GM18498 (cell line): ENCODE measurements around the gene UNC13A.
"Not testable (repeated sequence)": the region's sequence is repeated elsewhere in the genome, so short reads cannot be mapped to it uniquely, and the experiment has no call there.

Experiments used
- ATAC-seq: cut with Tn5 transposase; IDR thresholded peaks from one replicate; pipeline ENCODE4 v1.9.1; 2021; ENCODE audit warnings: mild to moderate bottlenecking, moderate library complexity; ENCODE audit not compliant: unreplicated experiment

The UNC13A gene

DNA sequence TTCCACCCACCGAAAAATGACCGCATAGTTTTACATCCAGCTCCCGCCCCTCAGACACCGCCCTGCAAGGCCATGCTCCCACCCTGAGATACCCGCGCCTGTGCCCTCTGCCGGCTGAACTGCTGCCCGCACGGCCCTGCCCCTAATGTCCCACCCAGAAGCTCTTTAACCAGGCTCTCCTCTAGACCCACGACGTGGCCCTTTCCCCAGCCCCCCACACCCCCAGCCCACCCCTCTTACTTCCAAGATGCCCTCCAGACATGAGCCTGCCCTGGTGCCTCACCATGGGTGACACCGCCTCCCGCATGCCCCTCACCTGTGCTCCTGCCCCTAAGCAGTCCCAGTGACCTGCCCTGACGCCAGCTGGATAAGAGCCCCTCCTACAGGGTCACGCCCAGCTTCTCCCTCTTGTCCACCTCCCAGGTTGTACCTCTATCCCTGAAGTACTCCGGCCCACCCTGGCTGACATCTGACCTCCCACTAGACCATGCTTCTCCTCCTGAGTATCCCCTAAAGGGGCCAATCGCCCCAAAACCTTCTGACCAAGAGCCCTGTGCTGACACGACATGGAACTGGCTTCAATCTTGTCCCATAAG, 81.5 kb downstream of the UNC13A start:
- ATAC-seq = no peak

DNA sequence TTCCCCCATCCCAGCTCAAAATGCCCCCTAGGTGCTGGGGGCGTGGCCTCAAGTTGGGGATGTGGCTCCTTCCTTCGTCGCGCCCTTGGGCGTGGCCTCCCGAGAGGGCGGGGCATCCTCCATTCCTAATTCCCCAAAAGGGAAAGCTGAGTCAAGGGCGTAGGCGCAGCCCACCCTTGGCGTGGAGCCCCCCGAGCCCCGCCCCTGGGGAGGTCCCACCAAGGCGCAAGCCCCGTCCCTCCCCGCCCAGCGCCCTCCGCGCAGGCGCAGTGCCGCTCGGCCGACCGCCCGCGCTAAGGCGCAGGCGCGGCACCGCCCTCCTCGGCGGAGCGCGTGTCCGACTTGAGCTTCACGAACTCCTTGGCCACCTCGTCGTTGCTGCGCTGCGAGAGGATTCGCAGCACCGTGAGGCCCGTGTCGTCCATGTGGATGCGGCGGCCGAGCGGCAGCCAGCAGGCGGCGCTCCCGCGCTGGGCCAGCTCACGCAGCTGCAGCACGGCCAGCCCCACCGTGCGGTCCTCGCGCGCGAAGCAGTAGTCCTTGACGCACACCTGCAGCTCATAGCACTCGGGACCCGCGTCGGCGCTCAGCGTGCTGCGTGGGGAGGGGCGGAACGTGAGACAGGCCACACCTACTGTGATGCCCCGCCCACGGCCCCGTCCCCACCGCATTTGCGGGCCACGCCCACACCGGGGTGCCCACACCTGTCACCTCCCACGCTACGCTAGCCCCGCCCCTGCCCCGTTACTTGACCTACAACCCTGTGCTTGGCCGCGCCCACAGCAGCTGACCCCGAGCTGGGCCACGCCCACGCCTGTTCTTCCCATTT, 82.2 kb downstream of the UNC13A start:
- ATAC-seq = peak; percentile 83

DNA sequence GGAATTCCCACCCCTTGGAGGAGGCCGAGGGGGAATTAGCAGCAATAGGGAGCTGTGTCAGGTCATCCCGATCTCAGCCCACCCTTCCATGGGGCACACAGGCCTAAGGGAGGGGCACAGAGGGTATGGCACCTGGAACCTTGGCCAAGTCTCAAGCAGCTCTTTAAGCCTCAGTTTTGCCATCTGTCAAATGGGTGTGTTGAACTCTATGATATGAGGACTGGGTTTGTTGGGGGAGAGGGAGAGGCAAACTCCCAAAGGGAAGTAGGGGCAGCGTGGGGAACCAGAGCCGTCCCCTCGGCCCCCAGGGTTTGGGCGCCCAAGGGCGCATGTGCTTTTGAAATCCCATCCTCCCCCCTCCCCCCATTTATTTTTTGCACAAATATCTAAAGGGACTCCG, 83.0 kb downstream of the UNC13A start:
- ATAC-seq = no peak

DNA sequence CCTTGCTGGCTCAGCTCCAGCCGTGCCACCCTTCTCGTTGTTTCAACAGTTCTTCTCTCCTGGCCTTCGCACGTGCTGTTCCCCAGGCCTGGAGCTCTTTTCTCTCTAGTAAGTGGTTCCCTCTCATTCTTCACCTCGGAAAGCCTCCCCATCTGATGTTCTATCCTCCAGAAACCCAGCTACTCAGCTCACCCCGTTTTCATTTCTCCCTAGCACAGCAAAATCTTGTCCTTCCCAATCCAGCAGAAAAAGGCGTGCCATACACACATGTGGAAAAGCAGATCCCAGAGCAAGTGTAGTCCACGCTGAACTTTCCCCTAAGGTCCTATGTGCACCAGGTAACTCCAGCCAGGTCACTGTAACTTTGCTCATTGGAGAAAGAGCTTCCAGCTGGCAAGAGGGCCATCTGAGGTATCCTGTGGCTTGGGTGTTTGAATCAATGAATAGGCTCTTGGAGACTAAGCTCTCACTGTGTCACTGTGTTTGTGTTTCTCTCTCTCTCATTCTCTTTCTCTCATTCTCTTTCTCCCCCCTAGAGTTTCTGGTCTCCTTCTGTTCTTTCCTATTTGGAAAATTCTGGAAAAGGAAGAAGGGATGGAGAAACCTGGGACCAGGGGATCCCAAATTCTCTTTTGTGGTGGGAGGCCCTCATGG, 83.7 kb downstream of the UNC13A start:
- ATAC-seq = no peak

DNA sequence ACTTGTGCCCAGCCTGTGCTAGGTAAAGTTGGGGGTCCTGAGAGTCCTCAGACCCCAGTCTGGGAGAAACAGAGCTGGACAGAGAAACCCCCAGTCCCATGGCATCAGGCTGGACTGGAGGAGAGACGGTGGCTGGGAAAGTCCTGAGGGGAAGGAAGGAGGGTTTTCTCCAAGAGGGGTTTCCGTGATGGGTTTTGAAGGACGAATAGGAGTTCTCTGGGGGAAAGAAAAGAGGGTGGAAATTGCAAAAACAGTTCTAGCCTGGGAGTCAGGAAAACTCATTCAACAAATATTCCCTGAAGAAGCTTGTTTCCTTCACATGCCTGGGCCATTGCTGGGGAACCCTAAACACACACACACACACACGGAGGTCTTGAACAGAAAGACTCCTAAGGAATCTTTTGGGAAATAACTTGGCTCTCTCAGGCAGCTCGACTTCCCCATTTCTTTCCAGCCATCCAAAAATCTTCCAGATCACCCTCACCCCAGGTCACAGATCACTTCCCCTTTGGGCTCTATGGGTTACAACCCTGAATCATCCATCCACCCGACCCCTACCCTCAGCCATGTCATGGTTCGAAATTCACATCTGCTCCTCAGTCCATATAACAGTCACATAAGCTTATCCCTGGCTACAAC, 85.2 kb downstream of the UNC13A start:
- ATAC-seq = no peak

DNA sequence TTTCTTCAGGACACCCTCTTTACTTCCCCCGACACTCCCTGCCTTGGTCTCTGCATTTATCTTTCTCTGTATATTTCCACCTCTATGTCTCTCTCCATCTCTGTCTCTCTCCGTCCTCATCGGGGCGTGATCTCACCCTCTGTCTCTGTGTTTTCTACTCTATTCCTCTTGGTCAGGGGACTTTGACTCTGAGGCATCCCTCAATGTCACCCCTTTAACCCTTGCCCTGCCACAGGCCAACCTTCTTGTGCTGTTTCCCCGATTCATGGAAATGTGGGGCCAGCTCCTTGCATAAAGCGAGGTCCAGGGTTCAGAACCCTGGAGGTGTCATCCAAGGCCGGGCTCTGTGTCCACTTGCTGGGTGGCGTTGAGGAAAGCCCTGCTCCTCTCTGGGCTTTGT, 85.9 kb downstream of the UNC13A start:
- no peak for ATAC-seq

- no peak for ATAC-seq
These were observed 86.5 kb downstream of the UNC13A start for GRCh38 chr19:17601683-17602082.

- ATAC-seq = no peak
These were observed 88.4 kb downstream of the UNC13A start for GRCh38 chr19:17599780-17600179.

GRCh38 chr19:17598953-17599352, 89.2 kb downstream of the UNC13A start:
- no peak for ATAC-seq

DNA sequence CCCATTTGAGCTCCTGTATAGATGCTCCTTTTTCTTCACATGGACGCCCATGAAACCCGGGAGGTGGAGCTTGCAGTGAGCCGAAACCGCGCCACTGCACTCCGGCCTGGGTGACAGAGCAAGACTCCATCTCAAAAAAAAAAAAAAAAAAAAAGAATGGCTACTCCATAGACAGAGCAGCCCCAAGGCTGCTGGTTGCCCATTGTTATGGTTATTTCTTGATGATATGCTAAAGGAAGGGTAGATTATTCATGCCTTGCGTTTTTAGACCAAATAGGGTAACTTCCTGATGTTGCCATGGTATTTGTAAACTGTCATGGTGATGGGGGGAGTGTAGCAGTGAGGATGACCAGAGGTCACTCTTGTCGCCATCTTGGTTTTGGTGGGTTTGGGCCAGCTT, 90.1 kb downstream of the UNC13A start:
- ATAC-seq = not testable (repeated sequence)

DNA sequence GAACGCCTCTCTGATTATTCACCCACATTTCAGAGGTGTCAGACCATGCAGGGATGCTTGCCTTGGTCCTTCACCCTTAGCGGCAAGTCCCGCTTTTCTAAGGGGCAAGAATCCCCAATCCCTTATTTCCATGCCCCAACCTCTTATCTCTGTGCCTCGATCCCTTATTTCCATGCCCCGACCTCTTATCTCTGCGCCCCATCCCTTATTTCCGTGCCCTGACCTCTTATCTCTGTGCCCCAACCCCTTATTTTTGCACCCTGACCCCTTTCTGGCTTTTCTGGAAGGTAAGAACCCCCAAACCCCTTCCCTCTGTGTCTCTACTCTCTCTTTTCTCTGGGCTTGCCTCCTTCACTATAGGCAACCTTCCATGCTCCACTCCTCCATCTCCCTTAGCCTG, 93.9 kb downstream of the UNC13A start:
- not testable (repeated sequence) for ATAC-seq

- ATAC-seq = no peak
These were observed 97.3 kb downstream of the UNC13A start for GRCh38 chr19:17590866-17591265.

DNA sequence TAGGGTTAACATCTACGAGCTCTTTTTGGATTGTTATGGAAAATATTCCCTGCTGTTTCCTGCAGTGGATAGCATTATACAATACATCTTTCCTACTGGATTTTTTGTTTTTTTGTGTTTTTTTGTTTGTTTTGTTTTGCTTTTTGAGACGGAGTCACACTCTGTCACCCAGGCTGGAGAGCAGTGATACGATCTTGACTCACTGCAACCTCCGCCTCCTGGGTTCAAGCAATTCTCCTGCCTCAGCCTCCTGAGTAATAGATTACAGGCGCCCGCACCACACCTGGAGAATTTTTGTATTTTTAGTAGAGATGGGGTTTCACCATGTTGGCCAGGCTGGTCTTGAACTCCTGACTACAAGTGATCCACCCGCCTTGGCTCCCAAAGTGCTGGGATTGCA, 102.8 kb downstream of the UNC13A start:
- not testable (repeated sequence) for ATAC-seq

DNA sequence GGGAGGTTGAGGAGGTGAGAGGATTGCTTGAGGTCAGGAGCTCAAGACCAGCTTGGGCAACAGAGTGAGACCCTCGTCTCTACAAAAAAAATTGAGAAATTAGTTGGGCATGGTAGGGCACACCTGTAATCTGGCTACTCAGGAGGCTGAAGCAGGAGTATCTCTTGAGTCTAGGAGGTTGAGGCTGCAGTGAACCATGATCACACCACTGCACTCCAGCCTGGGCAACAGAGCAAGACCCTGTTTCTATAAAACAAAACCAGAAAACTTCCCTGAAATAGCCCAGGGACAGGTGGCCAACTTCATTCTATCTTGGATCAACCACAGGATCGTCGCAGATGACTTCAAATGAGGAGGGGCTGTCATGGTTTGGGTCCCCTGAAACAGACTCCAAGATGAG, 104.0 kb downstream of the UNC13A start:
- ATAC-seq = no peak

DNA sequence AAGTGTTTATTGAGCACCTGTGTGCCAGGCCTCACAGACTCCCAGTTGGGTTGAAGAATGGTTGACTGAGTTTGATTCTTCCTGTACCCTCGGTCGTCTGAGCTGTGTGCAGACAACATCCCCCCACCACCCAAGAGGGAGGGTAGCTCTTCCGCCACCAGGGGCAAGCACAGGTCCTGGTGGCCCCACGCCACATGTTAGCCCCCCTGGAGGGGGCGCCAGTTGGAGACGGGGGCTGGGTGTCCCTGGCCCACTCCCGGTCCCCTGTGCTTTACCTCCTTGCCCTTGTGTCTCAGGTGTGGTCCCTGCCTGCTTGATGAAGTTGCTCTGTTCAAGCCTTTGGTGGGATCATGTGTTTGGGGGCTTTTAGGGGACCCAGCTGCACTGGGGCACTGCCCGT, 105.5 kb downstream of the UNC13A start:
- ATAC-seq = no peak

DNA sequence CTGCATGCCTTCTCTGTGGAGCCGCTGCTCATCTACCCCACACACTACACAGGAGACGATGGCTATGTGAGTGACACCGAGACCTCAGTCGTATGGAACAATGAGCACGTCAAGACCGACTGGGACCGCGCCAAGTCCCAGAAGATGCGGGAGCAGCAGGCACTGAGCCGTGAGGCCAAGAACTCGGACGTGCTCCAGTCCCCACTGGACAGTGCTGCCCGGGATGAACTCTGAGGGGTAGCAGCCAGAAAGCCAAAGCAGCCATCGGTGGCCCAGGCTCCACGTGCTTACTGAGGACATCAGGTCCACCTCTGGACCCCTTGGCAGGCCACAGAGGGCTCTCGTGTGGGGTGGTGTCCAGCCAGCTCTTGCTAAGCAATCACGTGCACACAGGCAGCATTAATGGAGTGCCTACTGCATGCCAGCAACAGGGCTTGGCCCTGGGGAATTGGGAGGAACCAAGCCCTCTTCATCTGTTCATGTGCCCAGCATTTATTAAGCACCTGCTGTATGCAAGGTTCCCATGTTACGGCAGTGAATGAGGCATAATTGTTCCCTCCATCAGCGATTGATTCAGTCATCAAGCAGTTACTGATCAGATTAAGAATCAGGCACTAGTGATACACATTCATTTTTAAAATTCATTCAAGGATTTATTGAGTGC, 106.8 kb downstream of the UNC13A start:
- no peak for ATAC-seq

DNA sequence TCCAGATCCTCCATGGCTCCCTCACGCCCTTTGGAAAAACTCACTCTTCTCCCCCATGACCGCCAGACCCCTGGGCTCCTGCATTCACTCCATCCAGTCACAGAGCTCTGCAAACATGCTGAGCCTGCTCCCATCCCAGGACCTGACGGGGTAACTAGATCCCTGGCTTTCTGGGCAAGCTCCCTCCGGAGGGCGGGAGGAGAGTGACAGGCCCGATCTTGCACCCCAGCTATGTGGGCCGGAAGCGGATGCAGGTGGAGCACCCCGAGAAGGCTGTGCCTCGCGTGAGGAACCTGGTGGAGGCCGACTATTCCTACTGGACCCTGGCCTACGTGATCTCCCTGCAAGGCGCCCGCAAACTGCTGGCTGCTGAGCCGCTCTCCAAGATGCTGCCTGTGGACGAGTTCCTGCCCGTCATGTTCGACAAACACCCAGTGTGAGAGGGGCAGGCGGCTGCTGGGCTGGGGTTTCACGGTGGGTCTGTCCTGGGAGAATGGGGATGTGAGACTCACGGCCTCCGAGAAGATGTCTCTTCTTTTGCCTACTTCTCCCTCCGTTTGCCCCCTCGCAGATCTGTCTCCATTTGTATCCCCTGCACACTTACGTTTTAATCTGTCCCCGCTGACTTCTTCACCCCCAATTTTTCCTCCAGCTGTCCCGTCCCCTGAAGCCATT, 107.5 kb downstream of the UNC13A start:
- no peak for ATAC-seq

DNA sequence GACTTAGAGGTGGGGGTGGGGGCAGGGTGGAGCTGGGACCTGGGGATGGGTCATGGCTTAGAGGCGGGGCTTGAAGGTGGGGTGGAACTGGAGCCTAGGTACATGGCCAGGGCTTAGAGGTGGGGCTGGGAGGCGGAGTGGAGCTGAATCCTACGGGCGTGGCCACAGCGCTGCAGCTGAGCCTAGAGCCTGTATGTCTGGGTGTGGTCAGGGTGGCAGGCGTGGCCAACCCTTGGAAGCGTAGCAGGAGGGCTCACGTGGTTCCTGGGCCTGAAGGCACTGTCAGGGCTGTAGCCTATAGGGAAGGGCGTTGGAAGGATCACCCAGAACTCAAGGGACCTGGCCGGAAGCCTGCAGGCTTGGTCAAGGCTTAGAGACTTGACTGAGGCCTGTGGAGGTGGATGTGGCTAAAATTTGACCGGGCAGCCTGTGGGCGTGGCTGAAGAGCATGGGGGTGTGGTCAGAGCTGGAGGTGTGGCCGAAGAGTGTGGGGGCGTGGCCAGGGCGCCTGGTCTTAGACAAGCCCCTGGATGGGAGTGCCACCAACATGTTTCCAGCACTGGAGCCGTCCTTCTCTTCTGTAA, 108.4 kb downstream of the UNC13A start:
- ATAC-seq = no peak

DNA sequence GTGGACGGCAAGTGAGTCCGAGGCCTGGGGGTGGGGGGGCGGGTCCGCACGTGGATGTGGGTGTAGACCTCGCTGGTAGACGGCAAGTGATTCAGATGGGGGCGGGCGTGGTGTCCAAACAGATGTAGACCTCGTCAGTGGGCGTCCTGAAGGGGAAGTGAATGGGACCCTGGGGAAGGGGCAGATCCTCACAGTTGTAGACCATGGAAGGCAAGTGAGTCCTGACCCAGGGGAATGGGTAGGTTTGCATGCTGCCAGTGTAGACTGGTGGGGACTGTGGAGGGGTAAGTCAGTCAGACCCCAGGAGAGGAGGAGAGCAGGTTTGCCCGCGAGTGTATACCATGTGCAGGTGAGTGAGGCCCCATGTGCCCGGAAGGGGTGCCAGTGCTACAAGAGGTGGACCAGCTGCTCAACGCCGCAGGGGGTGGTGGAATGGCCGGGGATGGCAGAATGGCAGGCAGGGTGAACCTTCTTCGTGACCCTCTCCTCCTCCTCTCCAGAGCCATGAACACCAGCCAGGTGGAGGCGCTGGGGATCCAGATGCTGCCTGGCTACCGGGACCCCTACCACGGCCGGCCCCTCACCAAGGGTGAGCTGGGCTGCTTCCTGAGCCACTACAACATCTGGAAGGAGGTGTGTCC, 110.6 kb downstream of the UNC13A start:
- ATAC-seq = no peak
